NCI-H1436 (cell line): ENCODE results near the gene SIGLEC1.

Experiments
- DNase-seq: peaks from one replicate; lab custom pipeline; 2025; lab: John Stamatoyannopoulos, UW

SIGLEC1 gene

DNA sequence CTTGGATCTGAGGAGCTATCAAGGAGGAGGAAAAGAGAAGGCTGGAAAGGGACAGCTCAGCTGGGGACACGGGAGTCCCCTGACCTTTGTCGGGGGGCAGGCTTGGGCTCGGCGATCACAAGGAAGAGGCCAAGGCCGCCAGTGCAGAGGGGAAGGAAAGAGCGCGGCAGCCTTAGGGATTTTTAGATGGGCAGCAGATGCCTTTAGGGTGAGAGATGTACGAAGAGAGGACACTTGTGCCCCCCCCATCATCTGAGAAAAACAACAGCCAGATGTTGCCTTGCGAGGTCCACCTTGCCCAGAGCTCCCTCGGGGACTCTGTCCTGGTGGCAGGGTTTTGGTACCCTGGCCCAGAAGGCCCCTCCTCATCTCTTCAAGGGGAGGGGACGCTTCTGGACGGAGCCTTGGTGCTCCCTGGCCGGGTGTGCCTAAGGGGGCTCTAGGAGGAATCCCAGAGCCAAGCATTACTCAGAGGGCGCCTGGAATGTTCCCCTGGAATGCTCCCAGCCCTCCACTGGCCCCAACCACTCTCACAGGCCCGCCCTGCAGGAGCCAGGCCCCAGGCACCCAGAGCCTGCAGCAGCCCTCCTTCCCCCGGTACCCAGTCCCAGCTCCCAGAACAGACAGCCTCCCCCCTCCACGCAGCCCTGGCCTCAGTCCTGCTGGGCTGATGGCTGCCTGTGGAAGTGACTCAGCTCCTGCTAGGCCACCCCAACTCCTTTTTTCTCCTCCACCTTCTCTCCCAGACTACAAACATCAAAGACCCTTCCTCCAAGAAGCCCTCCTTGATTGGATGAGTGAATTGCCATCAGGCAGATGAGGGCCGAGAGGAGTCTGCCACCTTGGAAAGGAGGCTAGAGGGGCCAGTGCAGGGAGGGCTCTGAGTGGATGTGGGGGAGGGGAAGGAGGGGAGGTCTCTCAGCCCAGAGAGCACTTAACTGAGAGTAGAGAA lies 32.4 kb downstream of the SIGLEC1 start:
- no peak for DNase-seq

DNA sequence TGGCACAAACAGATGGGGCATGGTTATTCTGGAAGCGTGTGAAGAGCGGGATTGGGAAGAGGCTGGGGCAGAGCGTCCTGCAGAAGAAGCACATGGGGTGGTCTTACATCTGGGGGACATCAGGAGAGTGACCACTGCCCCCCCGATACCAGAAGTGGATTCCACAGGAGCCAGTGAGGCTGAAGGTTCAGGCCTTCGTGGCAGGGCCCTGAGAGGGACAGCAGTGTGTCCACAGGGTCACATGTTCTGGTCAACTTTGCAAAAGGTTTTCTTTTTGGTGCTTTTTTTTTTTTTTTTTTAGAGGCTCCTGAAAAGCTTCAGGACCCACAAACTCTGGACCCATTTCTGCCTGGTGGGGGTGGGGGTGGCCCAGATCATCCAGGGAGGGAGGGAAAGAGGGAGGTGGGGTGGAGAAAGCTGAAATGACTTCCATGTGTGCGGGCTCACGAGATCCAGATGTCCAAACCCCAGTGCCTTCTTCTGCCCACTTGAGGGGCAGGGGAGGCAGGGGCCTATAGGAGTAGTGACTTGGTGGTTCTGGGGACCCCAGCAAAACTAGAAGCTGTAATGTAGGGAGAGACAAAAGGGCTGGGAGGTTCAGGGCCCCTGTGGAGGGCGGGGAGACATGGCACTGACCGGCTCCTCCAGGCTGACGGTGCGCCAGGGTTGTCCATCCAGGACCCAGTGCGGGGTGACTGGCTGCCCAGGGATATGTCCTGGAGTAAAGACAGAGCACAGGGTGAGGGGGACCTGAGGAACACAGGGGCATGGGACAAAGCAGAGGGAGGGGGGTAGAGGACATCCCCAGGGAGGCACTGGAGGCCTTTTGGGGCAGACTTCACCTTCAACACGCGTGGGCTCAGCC lies 33.3 kb downstream of the SIGLEC1 start:
- DNase-seq = no peak

DNA sequence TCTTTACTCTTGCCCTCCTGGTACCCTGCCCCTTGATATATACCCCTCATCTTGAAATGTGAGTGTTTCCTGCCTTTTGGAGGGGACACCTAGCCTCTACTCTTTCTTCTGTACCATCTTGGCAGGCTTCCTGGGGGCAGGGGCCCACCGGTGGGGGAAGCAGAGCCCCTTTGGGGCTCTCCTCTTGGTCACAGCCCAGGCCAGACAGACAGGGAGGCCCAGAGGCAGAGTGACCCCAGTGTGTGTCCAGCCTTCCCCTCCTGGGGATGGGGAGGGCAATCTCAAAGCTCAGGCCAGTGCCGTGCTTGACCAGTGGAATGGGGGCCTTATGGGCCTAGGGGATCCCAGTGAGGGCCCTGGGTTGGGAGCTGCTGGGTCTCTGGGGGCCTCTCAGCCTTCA lies 34.2 kb downstream of the SIGLEC1 start:
- DNase-seq = no peak

DNA sequence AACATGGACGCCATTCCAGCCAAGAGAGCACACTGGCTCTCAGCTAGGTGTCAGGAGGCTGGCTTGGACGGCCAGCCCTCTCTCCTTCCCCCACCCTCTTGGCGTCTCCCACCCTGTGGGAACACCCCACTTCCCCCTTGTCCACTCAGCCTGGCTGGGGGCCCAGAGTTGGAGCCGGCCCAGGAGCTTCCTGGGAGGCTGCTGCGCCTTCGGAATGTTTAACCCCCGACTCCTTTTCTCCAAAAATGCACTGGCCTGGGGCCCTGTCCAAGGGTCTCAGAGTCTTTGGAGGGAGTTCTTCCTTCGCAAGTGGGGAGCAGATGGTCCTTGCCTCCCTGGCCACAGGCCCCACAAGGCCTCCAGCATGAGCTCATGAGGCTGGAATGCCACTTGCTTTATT lies 34.7 kb downstream of the SIGLEC1 start:
- no peak for DNase-seq

DNA sequence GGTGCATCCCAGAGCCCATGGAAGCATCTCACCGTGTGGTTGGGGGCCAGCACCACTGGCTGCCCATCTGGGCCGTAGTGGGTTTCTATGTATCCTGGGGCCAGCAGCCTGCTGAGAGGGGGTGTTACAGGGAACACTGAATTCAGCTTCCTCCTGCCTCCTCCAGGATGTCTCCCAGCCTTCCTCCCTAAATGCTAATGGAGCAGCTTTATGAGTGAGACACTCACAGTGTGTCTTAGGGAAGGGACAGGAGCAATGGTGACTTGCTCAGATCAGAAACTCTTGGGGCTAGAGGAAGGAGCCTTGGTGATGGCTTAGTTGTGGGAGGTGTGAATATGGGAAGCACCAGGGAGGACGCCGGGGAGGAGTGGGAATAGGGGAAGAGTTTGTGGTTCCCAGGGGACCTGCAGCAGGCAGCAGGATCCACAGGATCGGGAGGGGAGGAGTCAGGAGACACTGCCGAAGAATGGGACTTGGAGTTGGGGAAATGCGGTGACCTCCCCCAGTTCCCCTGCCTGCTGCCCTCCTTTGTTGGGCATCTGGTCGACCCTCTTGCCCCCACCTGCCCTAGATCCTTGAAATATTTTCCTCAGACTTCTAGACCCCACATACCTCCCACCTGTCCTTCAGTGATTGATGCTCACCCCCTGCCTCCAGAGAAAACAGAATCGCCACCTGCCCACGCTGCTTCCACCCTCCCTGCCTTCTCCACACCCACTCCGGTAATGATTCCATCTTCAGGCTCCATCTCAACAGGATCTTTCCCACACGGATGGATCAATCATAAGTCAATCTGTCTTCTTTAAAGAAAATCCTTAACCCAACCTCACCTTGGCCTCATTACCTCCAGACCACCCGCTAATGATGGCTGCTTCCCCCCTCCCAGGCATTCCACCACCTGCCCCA lies 37.2 kb downstream of the SIGLEC1 start:
- DNase-seq = no peak

DNA sequence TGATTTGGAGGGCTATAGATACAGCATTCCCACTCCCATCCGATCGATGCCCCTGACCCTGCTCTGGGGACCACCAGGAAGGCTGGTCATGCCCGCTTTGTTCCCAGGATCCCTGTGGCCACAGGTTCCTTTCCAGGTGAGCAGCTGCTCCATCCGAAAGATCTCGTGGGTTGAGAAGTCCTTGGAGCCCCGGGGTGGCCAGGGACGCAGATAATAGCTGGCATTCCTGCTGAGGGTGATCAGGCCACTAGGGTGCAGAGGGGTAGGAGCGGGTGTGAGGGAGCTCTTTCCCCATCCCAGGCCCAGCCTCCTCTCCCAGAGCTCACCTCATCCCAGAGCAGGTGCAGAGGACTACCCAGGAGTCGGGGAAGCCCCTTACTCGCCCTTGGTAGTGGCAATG lies 38.0 kb downstream of the SIGLEC1 start:
- DNase-seq = no peak

DNA sequence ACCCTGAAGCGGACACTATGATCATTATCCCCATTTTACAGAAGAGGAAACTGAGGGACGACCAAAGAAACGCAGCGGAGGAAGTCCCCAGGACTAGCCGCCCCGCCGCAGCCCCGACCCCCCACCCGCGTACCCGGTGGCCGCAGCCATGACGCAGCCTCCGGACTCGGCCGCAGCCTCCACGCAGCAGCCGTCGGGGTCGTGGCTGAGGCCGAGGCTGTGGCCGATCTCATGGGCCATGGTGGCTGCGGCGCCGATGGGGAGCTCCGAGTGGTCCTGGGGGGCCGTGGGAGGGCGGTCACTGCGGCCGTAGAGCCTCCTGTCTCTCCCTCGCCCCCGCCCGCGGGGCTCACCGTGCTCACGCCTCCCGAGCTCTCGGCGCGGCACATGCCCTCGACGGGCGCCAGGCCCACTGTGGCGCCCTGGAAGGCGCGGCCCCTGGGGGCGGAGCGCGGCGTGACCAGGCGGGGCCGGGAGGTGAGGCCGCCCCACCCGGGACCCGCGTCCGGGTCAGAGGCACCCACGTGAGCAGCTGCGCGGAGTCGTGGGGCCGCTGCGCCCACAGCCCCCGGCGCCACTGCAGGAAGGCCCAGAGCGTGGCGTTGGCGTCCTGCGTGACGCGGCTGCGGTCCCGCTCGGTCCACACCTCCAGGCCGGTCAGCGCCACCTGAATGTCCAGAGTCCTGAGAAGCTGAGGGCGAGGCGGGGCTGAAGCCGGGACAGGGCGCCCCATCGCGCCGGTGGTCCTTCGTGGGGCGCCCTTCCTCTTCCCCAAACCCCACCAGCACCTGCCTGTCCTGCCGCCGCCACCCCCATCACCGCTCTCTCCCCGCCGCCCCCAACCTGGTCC lies 39.0 kb downstream of the SIGLEC1 start:
- DNase-seq = no peak

DNA sequence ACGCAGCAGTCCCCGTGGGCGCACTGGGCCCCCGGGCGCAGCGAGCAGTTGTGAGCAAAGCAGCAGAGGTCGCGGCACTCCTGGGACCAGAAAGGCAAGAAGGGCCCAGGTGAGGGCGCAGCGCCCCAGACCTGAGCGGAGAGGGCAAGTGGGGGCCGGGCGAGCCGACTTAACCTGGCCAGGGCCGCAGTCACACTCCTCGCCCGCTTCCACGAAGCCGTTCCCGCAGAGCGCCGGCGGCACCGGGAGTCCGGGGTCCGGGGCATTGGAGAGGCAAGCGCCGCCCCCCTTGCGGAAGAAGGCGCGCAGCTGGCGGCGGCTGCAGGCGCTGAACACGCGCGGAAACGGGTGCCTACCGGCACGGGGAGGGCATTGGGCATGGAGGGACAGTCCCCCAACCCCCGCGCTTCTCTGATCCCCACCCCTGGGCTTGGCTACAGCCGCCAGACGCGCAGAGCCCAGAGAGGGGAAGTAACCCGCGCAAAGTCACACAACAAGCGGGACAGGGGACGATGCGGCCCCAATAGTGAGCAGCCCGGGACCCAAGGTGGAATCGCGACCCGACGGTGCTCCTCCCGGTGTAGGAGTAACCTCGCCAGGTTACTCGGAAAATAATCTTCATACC lies 39.7 kb downstream of the SIGLEC1 start:
- DNase-seq = no peak

DNA sequence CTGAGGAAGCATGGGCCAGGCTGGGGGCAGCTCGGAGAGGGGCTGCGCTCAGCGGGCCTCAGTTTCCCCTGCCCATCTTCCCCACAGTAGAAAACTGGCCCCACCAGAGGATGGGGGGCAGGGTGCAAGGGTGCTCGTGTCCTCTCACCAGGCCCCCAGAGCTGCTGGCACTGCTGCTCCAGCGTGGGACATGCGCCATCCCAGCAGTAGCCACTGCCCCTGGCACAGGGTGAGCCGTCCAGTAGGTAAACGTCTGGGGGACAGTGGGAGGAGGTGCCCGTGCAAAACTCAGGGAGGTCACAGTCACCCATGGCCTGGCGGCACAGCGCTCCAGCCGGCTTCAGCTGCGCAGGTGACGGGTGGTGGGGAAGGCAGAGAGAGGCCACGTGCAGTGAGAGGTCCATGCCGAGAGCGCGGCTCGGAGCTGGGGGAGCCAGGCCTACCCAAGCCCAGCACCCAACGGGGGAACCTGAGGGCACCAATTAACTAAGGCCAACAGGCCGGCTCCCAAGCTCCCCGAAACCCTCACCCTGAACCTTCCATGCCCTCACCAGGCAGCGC lies 40.3 kb downstream of the SIGLEC1 start:
- DNase-seq = no peak

DNA sequence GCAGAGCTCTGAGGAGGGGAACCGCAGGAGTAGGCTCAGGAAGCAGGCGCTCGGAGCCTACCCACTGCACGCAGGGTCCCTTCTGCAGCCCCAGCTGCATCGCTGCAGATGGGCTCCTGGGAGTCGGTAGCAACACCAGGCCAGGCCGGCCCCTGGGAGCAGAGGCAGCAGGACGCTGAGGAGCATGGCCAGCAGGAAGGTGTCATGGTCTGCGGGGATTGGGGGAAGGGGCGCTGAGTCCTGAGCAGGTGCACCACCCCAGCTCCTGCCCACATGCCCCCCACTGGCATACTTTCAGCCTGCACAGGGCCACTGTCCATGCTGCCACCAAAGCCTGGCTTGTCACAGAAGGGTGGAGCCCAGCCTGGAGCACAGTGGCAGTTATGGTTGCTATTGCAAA lies 41.5 kb downstream of the SIGLEC1 start:
- no peak for DNase-seq

DNA sequence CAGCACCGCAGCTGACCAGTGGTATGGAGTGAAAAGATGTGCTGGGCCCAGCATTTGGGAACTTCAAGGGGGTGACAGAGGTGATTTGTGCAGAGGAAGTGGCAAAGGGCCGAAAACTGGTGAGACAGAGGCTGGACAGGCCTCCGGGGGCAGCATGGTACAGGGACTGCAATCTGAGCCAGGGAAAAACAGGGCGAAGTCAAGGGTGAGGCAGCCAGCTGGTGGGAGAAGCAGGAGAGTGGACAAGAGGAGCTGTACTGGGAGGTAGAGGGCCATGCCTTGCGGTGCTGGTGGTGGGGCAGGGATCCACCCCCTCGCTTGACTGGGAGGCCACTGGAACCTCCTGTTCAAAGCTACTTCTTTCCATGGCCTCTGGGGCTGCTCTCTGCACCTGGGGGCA lies 41.9 kb downstream of the SIGLEC1 start:
- no peak for DNase-seq

DNA sequence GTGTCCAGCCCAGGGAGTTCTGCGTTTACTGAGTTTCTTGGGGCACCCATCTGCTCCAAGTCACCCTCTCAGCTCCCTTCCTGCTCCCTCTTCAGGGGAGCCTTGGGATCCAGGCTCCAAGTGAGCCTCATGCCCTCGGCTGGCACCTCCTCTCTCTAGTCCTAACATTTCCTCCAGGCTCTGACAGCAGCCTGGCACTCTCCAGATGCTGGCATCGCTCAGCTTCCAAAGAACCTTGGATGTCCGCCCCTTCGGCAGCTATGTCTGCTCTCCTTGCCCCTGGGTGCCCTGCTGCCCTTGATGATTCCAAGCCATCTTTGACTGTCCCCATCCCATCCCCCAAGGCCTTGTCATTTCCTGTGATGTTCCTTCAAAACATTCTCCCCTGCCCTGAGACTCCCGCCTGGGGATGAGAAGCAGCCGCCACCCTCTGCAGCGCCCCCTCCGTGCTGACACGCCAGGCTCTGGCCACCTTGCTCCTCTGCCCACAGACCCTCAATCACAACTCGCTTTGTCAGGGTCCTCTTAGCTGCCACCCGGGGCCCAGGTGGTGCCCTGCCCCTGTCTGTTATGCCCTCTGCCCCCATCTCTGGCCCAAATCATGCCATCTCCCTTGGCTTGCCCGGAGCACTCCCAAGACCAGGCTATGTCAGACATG lies 42.6 kb downstream of the SIGLEC1 start:
- DNase-seq = no peak

DNA sequence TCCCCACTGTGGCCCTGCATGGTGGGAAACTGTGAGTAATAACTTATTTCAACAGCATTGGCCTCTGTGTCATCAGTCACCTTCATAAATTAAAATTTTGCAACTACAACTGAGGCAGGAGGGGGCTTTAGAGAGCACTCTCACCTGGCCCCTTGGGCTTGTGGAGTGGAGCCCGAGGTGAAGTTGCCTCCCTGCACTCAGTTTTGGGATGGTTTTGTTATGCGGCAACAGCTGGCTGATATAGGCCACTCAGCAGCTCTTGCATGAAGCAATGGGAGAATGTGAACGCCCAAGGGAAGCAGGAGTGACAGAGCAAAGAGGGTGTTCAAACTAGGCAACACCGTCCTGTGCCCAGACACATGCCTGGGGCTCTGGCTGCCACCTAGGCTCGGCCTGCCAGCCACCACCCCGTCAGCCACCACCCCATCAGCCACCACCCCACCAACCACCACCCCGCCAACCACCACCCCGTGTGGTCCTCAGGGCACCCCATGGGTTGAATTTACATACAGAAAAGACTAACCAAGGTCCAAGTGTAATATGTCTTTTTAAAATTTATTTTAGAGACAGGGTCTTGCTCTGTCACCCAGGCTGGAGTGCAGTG lies 44.9 kb downstream of the SIGLEC1 start:
- no peak for DNase-seq

DNA sequence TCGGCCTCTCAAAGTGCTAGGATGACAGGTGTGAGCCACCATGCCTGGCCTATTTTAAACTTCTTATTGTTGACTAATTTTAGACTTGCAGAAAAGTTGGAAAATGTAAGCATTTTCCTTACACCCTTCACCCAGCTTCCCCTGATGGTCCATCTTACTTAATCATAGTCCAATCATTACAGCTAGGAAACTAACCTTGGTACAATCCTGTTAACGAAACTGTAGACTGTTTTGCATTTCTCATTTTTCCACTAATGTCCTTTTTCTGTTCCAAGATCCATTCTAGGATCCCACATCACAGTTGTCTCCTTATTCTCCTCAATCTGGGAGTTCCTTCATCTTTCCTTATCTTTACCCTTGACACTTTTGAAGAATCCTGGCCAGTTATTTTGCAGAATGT lies 48.5 kb downstream of the SIGLEC1 start:
- DNase-seq = no peak

DNA sequence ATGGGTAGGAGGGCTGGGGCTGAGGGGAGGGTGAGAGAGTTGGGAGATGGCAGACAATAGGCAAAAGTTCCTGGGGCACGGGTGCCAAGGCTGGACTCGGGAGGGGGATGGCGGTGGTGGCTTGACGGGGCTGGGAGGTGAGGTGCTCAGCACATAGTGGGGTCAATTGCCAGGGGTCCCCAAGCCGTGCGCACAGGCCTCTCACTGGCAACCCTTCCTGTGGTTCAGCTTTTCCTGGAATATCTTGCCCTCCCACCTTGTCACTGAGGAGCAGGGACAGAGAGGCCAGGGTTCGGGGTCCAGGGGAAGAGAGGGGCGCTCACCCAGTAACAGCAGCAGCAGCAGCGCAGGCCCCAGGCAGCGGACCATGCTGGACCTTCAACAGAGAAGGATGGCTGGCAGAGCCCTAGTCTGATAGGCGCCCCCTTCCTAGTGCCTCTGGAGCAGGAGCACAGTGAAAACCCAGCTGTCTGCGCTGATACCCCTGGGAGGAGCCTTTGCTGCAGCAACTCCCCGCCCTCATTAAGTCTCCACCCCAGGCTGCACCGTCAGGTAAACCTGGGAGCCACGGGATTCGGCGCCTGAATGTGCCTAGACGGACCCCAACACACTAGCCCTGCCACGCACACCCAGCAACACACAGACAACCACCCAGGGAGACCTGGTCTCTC lies 49.2 kb downstream of the SIGLEC1 start, which contains the start of gene GFRA4:
TSS of gene GFRA4 (minus strand) at position 369 of the 671 bp plus-strand sequence. CDS start at position 369, 0 bp downstream.
- no peak for DNase-seq
